Measurements from ENCODE around the gene TRABD. TPM values are rescaled to one million over a fixed set of nuclear protein-coding genes. Genes with fewer than 3 reads are reported as not detected.

Gene TRABD
- total RNA-seq, 1 donor from 2014 or later: 33.1 TPM

GRCh38 chr22:50148991-50149721, 36.6 kb upstream of the TRABD start:
- H3K27ac Mint-ChIP-seq (ENCODE audit: unreplicated experiment): no peak overlapping the region
- H3K27me3 Mint-ChIP-seq (ENCODE audit: unreplicated experiment): peaks cover 4% of the 10 kb centered on the region
- no peaks in the 10 kb centered on the region for H3K36me3 Mint-ChIP-seq (ENCODE audit: low read depth, unreplicated experiment)
- H3K9me3 Mint-ChIP-seq (ENCODE audit: unreplicated experiment): no peaks in the 10 kb centered on the region
- no peak overlapping the region for H3K4me3 Mint-ChIP-seq (ENCODE audit: unreplicated experiment)
- peak; percentile 67 for DNase-seq (ENCODE audit: low spot score)
- TF ChIP-seq CTCF (IDR thresholded peaks at IDR 0.05; ENCODE audit: unreplicated experiment): peak; percentile 60
- H3K4me1 Mint-ChIP-seq (ENCODE audit: unreplicated experiment): no peaks in the 10 kb centered on the region

- Mint-ChIP-seq H3K27me3 (ENCODE audit: unreplicated experiment) (peaks cover 4% of the 10 kb centered on the region), H3K9me3 (ENCODE audit: unreplicated experiment) (no peaks in the 10 kb centered on the region), H3K36me3 (ENCODE audit: low read depth, unreplicated experiment) (peaks cover 4% of the 10 kb centered on the region), H3K4me3 (ENCODE audit: unreplicated experiment) (no peak overlapping the region), H3K27ac (ENCODE audit: unreplicated experiment) (no peak overlapping the region), H3K4me1 (ENCODE audit: unreplicated experiment) (no peaks in the 10 kb centered on the region)
- DNase-seq (ENCODE audit: low spot score): no peak
- no peak for TF ChIP-seq CTCF (IDR thresholded peaks at IDR 0.05; ENCODE audit: unreplicated experiment)
These were observed 35.3 kb upstream of the TRABD start for GRCh38 chr22:50150161-50151129.

DNA sequence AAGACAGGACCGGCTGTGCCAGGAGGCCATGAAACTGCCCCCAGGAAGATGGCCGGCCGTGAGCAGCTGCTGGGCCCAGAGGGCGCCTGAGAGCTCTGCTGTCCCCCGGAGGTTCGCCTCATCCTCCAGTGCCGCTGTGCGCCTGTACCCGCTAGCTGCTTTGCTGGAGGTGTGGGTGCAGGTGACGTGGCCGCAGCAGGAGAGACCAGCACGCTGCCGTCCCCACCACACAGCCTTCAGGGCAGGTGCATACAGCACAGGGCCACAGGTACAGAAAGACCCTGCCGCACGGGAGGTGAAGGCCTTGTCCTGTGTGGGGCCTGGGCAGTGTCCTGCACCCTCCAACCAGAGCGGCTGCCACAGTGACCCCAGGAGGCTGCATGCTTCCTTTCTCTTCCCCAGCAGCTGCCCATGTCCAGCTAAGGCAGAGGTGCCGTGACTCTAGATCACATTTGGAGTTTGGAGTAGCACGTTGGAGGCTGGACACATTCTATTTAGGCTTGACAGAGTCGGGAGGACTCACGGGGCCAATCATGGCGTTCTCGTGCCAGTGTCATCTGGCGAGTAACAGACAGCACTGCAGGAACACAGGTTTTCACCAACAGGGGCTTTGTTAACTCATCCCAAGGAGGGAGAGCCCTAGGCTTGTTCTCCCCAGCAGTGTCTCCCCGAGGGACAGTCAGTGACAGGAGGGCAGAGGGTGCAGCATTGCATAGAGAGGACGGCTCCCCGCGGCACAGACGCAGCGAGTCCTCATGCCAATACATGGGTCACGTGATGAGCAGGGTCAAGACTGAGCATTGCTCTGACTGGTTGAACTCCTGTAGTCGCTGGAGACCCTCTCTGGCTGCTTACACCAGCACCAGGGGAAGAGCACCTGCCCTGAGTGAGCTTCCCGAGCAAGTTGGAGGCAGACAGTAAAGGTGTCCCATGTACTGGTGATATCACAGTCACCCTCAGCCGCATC, 33.9 kb upstream of the TRABD start:
- Mint-ChIP-seq H3K4me1 (ENCODE audit: unreplicated experiment) (no peaks in the 10 kb centered on the region), H3K9me3 (ENCODE audit: unreplicated experiment) (no peaks in the 10 kb centered on the region), H3K4me3 (ENCODE audit: unreplicated experiment) (no peak overlapping the region), H3K27ac (ENCODE audit: unreplicated experiment) (no peak overlapping the region), H3K36me3 (ENCODE audit: low read depth, unreplicated experiment) (peaks cover 4% of the 10 kb centered on the region), H3K27me3 (ENCODE audit: unreplicated experiment) (peaks cover 4% of the 10 kb centered on the region)
- DNase-seq (ENCODE audit: low spot score): no peak
- TF ChIP-seq CTCF (IDR thresholded peaks at IDR 0.05; ENCODE audit: unreplicated experiment): no peak

GRCh38 chr22:50153056-50153755, 32.5 kb upstream of the TRABD start:
- DNase-seq (ENCODE audit: low spot score): no peak
- no peaks in the 10 kb centered on the region for H3K4me1 Mint-ChIP-seq (ENCODE audit: unreplicated experiment)
- H3K9me3 Mint-ChIP-seq (ENCODE audit: unreplicated experiment): no peaks in the 10 kb centered on the region
- no peak overlapping the region for H3K27ac Mint-ChIP-seq (ENCODE audit: unreplicated experiment)
- H3K36me3 Mint-ChIP-seq (ENCODE audit: low read depth, unreplicated experiment): peaks cover 4% of the 10 kb centered on the region
- no peak overlapping the region for H3K4me3 Mint-ChIP-seq (ENCODE audit: unreplicated experiment)
- no peak for TF ChIP-seq CTCF (IDR thresholded peaks at IDR 0.05; ENCODE audit: unreplicated experiment)
- H3K27me3 Mint-ChIP-seq (ENCODE audit: unreplicated experiment): peaks cover 4% of the 10 kb centered on the region

Measured in endothelial cell (in vitro differentiated cells).